PC-3 (cell line): Measurements from ENCODE around the gene THRB. TPM values are rescaled to one million over a fixed set of nuclear protein-coding genes. Genes with fewer than 3 reads are reported as not detected.

Source experiments
- ATAC-seq: fragments of 200-7000 bp; cut with Tn5 transposase; 2 replicates; pipeline ENCODE4 v1.9.1; 2020; ENCODE audit warnings: mild to moderate bottlenecking, moderate library complexity
- BruUV-seq: library from RNA; stranded (reverse); fragments of 400-500 nt; replicated peaks from 2 replicates; lab custom pipeline; 2021; lab: Mats Ljungman, UMichigan
- CTCF ChIA-PET: fragments of 300-600 bp; sonication (Branson Sonifier 250); formaldehyde crosslinking; loops from one replicate; lab custom pipeline; 2022; ENCODE audit warnings: antibody characterized with exemption; lab: Charles Lee
- POLR2A ChIA-PET: fragments of 300-600 bp; sonication (Branson Sonifier 250); formaldehyde crosslinking; loops from one replicate; lab custom pipeline; 2022; ENCODE audit warnings: antibody characterized with exemption; ENCODE audit not compliant: unreplicated experiment; lab: Charles Lee
- DNase-seq: peaks from one replicate; pipeline ENCODE4 v3.0.0-alpha.2; 2015
- H2AFZ ChIP-seq: fragments of 300-600 bp; sonication (generic); 2 replicates; pipeline ENCODE4 v1.6.0; 2016; ENCODE audit warnings: antibody characterized with exemption, low read length
- H3F3A ChIP-seq: fragments of 300-600 bp; sonication (generic); one replicate; pipeline ENCODE4 v1.6.0; 2017; ENCODE audit warnings: antibody characterized with exemption, low read length, control low read depth, mild to moderate bottlenecking; ENCODE audit not compliant: unreplicated experiment
- H3K27ac ChIP-seq: fragments of 300-600 bp; sonication (generic); 2 replicates; pipeline ENCODE4 v1.5.1; 2016; ENCODE audit warnings: mild to moderate bottlenecking, low read length
- H3K27me3 ChIP-seq: fragments of 300-600 bp; sonication (generic); 2 replicates; pipeline ENCODE4 v1.6.1; 2016; ENCODE audit warnings: low read length, mixed read lengths
- H3K36me3 ChIP-seq: fragments of 300-600 bp; sonication (generic); 2 replicates; pipeline ENCODE4 v1.6.1; 2016; ENCODE audit warnings: low read depth, mixed run types, low read length, mixed read lengths
- H3K4me1 ChIP-seq: fragments of 300-600 bp; sonication (generic); 2 replicates; pipeline ENCODE4 v1.5.1; 2016; ENCODE audit warnings: low read length; ENCODE audit not compliant: insufficient read depth
- H3K4me2 ChIP-seq: fragments of 300-600 bp; sonication (generic); 2 replicates; pipeline ENCODE4 v1.6.0; 2016; ENCODE audit warnings: low read length
- H3K4me3 ChIP-seq: fragments of 300-600 bp; sonication (generic); 2 replicates; pipeline ENCODE4 v1.5.1; 2016; ENCODE audit warnings: mild to moderate bottlenecking, low read length, mixed read lengths
- H3K79me2 ChIP-seq: fragments of 300-600 bp; sonication (generic); 2 replicates; pipeline ENCODE4 v1.6.1; 2017; ENCODE audit warnings: low read length, mixed read lengths
- H3K9ac ChIP-seq: fragments of 300-600 bp; sonication (generic); 2 replicates; pipeline ENCODE4 v1.6.0; 2016; ENCODE audit warnings: mild to moderate bottlenecking, low read length
- H3K9me2 ChIP-seq: fragments of 300-600 bp; sonication (generic); replicated peaks from 2 replicates; pipeline ENCODE4 v1.6.1; 2016; ENCODE audit warnings: mixed run types, low read length, mixed read lengths
- H3K9me3 ChIP-seq: fragments of 300-600 bp; sonication (generic); 2 replicates; pipeline ENCODE4 v1.6.1; 2016; ENCODE audit warnings: low read length, mixed read lengths
- H4K20me1 ChIP-seq: fragments of 300-600 bp; sonication (generic); 2 replicates; pipeline ENCODE4 v1.6.1; 2016; ENCODE audit warnings: low read length, mixed read lengths
- EZH2 ChIP-seq: fragments of 300-600 bp; sonication (generic); IDR thresholded peaks from one replicate; pipeline ENCODE4 v1.6.1; 2017; ENCODE audit warnings: antibody characterized with exemption, mild to moderate bottlenecking, low read length; ENCODE audit not compliant: unreplicated experiment
- EZH2phosphoT487 ChIP-seq: fragments of 300-600 bp; sonication (generic); IDR thresholded peaks from 2 replicates; pipeline ENCODE4 v1.6.1; 2018; ENCODE audit warnings: mild to moderate bottlenecking, antibody characterized with exemption, low read length, borderline replicate concordance
- intact Hi-C: fragments of 100-400 bp; cut with micrococcal nuclease; formaldehyde crosslinking; loops from 2 replicates; pipeline ENCODE4 v1.9.0; 2023
- total RNA-seq: library from RNA; depleted of rRNA; stranded (reverse); fragments of >200 nt; gene quantifications from 2 replicates; pipeline ENCODE4 v1.2.3, GENCODE V29; 2014
- TF ChIP-seq, protein P1 (sequence below): fragments of 300-600 bp; sonication (generic); conservative IDR thresholded peaks from 2 replicates; pipeline ENCODE4 v1.5.1; 2017; ENCODE audit warnings: antibody characterized with exemption, low read depth, mild to moderate bottlenecking, low read length

THRB gene
- total RNA-seq, 1 experiment from 2014 or later: 9.7 TPM

GRCh38 chr3:24310887-24311286, 183.8 kb downstream of the THRB start:
- BruUV-seq: no TSS peak
- Histone ChIP-seq H3K4me1 (peaks cover 15% of the 10 kb centered on the region), H3K9ac (no peak overlapping the region), H3K4me2 (no peak overlapping the region), H3K9me2 (no peaks in the 10 kb centered on the region), H2AFZ (no peak overlapping the region), H3K36me3 (no peaks in the 10 kb centered on the region), H3K9me3 (no peaks in the 10 kb centered on the region), H3K27ac (no peak overlapping the region), H3K79me2 (no peaks in the 10 kb centered on the region), H3K27me3 (no peaks in the 10 kb centered on the region), H4K20me1 (no peaks in the 10 kb centered on the region), H3K4me3 (no peak overlapping the region), H3F3A (no peaks in the 10 kb centered on the region)
- TF ChIP-seq, protein P1, sequence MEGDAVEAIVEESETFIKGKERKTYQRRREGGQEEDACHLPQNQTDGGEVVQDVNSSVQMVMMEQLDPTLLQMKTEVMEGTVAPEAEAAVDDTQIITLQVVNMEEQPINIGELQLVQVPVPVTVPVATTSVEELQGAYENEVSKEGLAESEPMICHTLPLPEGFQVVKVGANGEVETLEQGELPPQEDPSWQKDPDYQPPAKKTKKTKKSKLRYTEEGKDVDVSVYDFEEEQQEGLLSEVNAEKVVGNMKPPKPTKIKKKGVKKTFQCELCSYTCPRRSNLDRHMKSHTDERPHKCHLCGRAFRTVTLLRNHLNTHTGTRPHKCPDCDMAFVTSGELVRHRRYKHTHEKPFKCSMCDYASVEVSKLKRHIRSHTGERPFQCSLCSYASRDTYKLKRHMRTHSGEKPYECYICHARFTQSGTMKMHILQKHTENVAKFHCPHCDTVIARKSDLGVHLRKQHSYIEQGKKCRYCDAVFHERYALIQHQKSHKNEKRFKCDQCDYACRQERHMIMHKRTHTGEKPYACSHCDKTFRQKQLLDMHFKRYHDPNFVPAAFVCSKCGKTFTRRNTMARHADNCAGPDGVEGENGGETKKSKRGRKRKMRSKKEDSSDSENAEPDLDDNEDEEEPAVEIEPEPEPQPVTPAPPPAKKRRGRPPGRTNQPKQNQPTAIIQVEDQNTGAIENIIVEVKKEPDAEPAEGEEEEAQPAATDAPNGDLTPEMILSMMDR: no peak
- TF ChIP-seq EZH2 (no peak), EZH2phosphoT487 (no peak)
- ChIA-PET POLR2A (no interaction called here), CTCF (no interaction called here)
- intact Hi-C loops: no loop called here
- DNase-seq (no peak), ATAC-seq (no peak)

- Histone ChIP-seq H3K79me2 (no peaks in the 10 kb centered on the region), H3F3A (no peaks in the 10 kb centered on the region), H3K9ac (no peak overlapping the region), H3K4me2 (no peak overlapping the region), H4K20me1 (no peaks in the 10 kb centered on the region), H3K36me3 (no peaks in the 10 kb centered on the region), H2AFZ (no peak overlapping the region), H3K4me3 (no peak overlapping the region), H3K4me1 (peaks cover 17% of the 10 kb centered on the region), H3K27ac (no peak overlapping the region), H3K9me2 (no peaks in the 10 kb centered on the region), H3K27me3 (no peaks in the 10 kb centered on the region), H3K9me3 (no peaks in the 10 kb centered on the region)
- intact Hi-C loops: no loop called here
- DNase-seq (no peak), ATAC-seq (no peak)
- BruUV-seq: no TSS peak
- POLR2A ChIA-PET: no interaction called here
- TF ChIP-seq EZH2phosphoT487 (no peak), EZH2 (no peak)
- TF ChIP-seq, protein P1: no peak
- CTCF ChIA-PET: no interaction called here
These were observed 188.1 kb downstream of the THRB start for GRCh38 chr3:24306518-24306917.

- ChIA-PET POLR2A (no interaction called here), CTCF (no interaction called here)
- ATAC-seq (peak; percentile 51), DNase-seq (peak; percentile 58)
- Histone ChIP-seq H3K27ac (no peak overlapping the region), H3K4me2 (0 out of 2 replicates have a peak overlapping the region, but pooled peaks have one; percentile 14), H2AFZ (no peak overlapping the region), H3K9me2 (no peaks in the 10 kb centered on the region), H3F3A (no peaks in the 10 kb centered on the region), H3K9ac (no peak overlapping the region), H3K9me3 (no peaks in the 10 kb centered on the region), H3K79me2 (no peaks in the 10 kb centered on the region), H3K4me3 (no peak overlapping the region), H3K27me3 (no peaks in the 10 kb centered on the region), H4K20me1 (no peaks in the 10 kb centered on the region), H3K4me1 (peaks cover 21% of the 10 kb centered on the region), H3K36me3 (no peaks in the 10 kb centered on the region)
- no peak for TF ChIP-seq EZH2
- TF ChIP-seq, protein P1: no peak
- TF ChIP-seq EZH2phosphoT487: no peak
- intact Hi-C loops: no loop called here
- BruUV-seq: no TSS peak
These were observed 188.7 kb downstream of the THRB start for GRCh38 chr3:24305795-24306467.
